Neuronal stem cell (in vitro differentiated cells): ENCODE results near the gene RMDN2.

Source experiments
- DNase-seq: peaks from one replicate; pipeline ENCODE4 v3.0.0-alpha.2; 2013; ENCODE audit warnings: low spot score
- H2AFZ ChIP-seq: one replicate; pipeline ENCODE4 v1.6.1; 2013; ENCODE audit warnings: mild to moderate bottlenecking, low read length, inconsistent platforms
- H2AK5ac ChIP-seq: 2 replicates; pipeline ENCODE4 v1.6.1; 2013; ENCODE audit warnings: low read depth, mild to moderate bottlenecking, inconsistent platforms, low read length, moderate library complexity, mixed read lengths
- H2BK120ac ChIP-seq: 2 replicates; pipeline ENCODE4 v1.6.1; 2013; ENCODE audit warnings: low read depth, mild to moderate bottlenecking, inconsistent platforms, low read length, moderate library complexity, mixed read lengths
- H2BK12ac ChIP-seq: one replicate; pipeline ENCODE4 v1.6.1; 2013; ENCODE audit warnings: low read length, inconsistent platforms
- H2BK15ac ChIP-seq: 2 replicates; pipeline ENCODE4 v1.6.1; 2013; ENCODE audit warnings: mild to moderate bottlenecking, low read length, inconsistent platforms, mixed read lengths
- H2BK5ac ChIP-seq: one replicate; pipeline ENCODE4 v1.6.1; 2013; ENCODE audit warnings: inconsistent platforms, mild to moderate bottlenecking, low read length, moderate library complexity
- H3K14ac ChIP-seq: one replicate; pipeline ENCODE4 v1.6.1; 2013; ENCODE audit warnings: low read length, inconsistent platforms
- H3K18ac ChIP-seq: 2 replicates; pipeline ENCODE4 v1.6.1; 2013; ENCODE audit warnings: low read length, inconsistent platforms
- H3K23ac ChIP-seq: 2 replicates; pipeline ENCODE4 v1.6.1; 2013; ENCODE audit warnings: low read depth, mild to moderate bottlenecking, mixed read lengths, low read length, inconsistent platforms; ENCODE audit not compliant: poor library complexity
- H3K27ac ChIP-seq: replicated peaks from 3 replicates; pipeline ENCODE4 v1.5.1; 2013; ENCODE audit warnings: low read length, inconsistent platforms
- H3K27me3 ChIP-seq, 3 experiments: 2 replicates each; pipeline ENCODE4 v1.6.1; 2013; ENCODE audit warnings: low read length in 3 of 3, mild to moderate bottlenecking in 2 of 3, inconsistent platforms in 1 of 3, low read depth in 1 of 3, mixed read lengths in 1 of 3, moderate library complexity in 1 of 3; ENCODE audit not compliant: control insufficient read depth in 3 of 3, insufficient read depth in 3 of 3
- H3K36me3 ChIP-seq, 2 donors: replicated peaks in 1 of 2; 2 replicates each; pipeline ENCODE4 v1.6.1; 2013; ENCODE audit warnings: low read length in 2 of 2; ENCODE audit not compliant: control insufficient read depth in 2 of 2, insufficient read depth in 2 of 2
- H3K4ac ChIP-seq: 2 replicates; pipeline ENCODE4 v1.6.1; 2013; ENCODE audit warnings: inconsistent platforms, mild to moderate bottlenecking, low read length, moderate library complexity
- H3K4me1 ChIP-seq, 2 donors: 1 replicate in 1 of 2; 2 replicates in 1 of 2; pipeline ENCODE4 v1.6.1; 2013; ENCODE audit warnings: low read length in 2 of 2, low read depth in 1 of 2; ENCODE audit not compliant: control insufficient read depth in 2 of 2, insufficient read depth in 1 of 2
- H3K4me2 ChIP-seq: one replicate; pipeline ENCODE4 v1.6.1; 2013; ENCODE audit warnings: mild to moderate bottlenecking, low read length, inconsistent platforms; ENCODE audit not compliant: insufficient read depth, poor library complexity, severe bottlenecking
- H3K4me3 ChIP-seq, 2 donors: 2 replicates each; pipeline ENCODE4 v1.5.1; 2013; ENCODE audit warnings: low read length in 2 of 2, mild to moderate bottlenecking in 2 of 2, inconsistent platforms in 1 of 2, moderate library complexity in 1 of 2
- H3K79me1 ChIP-seq: one replicate; pipeline ENCODE4 v1.6.1; 2013; ENCODE audit warnings: low read depth, mild to moderate bottlenecking, inconsistent platforms, low read length, moderate library complexity
- H3K9ac ChIP-seq: one replicate; pipeline ENCODE4 v1.6.1; 2013; ENCODE audit warnings: mild to moderate bottlenecking, low read depth, low read length, inconsistent platforms; ENCODE audit not compliant: poor library complexity
- H3K9me3 ChIP-seq, 2 donors: replicated peaks in 1 of 2; 2 replicates each; pipeline versions ENCODE3 to v1.6.1; 2013; ENCODE audit warnings: low read length in 2 of 2, mild to moderate bottlenecking in 2 of 2, inconsistent platforms in 1 of 2, low read depth in 1 of 2, mixed read lengths in 1 of 2, moderate library complexity in 1 of 2; ENCODE audit not compliant: control insufficient read depth in 2 of 2, insufficient read depth in 1 of 2
- H4K8ac ChIP-seq: one replicate; pipeline ENCODE4 v1.6.1; 2013; ENCODE audit warnings: low read depth, mild to moderate bottlenecking, inconsistent platforms, low read length, moderate library complexity
- H4K91ac ChIP-seq: one replicate; pipeline ENCODE4 v1.6.1; 2013; ENCODE audit warnings: low read length, low read depth, mild to moderate bottlenecking, inconsistent platforms; ENCODE audit not compliant: poor library complexity
- WGBS, 2 donors: extraction: QIAGEN DNeasy Blood & Tissue Kit; methylation state at CpG; one replicate each; pipeline ENCODE4 v1.1.7; 2013; ENCODE audit warnings: missing lambda C conversion rate in 2 of 2, mixed read lengths in 1 of 2; ENCODE audit not compliant: insufficient read length in 2 of 2, insufficient replicate concordance in 1 of 2; ENCODE audit errors: extremely low coverage in 2 of 2; 5-methylcytosine and 5-hydroxymethylcytosine counted together

RMDN2 gene

GRCh38 chr2:37896319-37896718, 28.8 kb upstream of the RMDN2 start:
- H3K4me3 ChIP-seq: no peak overlapping the region
- no peaks in the 10 kb centered on the region for H3K9me3 ChIP-seq
- no peak overlapping the region for H2AK5ac ChIP-seq
- no peak for DNase-seq
- H3K79me1 ChIP-seq: no peaks in the 10 kb centered on the region
- H2BK12ac ChIP-seq: no peak overlapping the region
- H4K91ac ChIP-seq: no peak overlapping the region
- no peak overlapping the region for H3K23ac ChIP-seq
- H3K27ac ChIP-seq: no peak overlapping the region
- no peak overlapping the region for H3K14ac ChIP-seq
- WGBS, 2 donors: no CpG with 5 or more reads among the region's 3 CpGs
- no peak overlapping the region for H3K4me2 ChIP-seq
- no peak overlapping the region for H2BK120ac ChIP-seq
- no peak overlapping the region for H3K9ac ChIP-seq
- no peak overlapping the region for H2AFZ ChIP-seq
- H3K27me3 ChIP-seq: peaks cover 0 to 11% (median 0%) of the 10 kb centered on the region in 3 experiments
- H3K18ac ChIP-seq: no peak overlapping the region
- H2BK5ac ChIP-seq: no peak overlapping the region
- H2BK15ac ChIP-seq: no peak overlapping the region
- no peaks in the 10 kb centered on the region for H3K4me1 ChIP-seq
- no peak overlapping the region for H3K4ac ChIP-seq
- H3K36me3 ChIP-seq: no peaks in the 10 kb centered on the region
- H4K8ac ChIP-seq: no peak overlapping the region

- no CpG with 5 or more reads among the region's 3 CpGs for WGBS, 2 donors
- Histone ChIP-seq H3K27me3 (peaks cover 0 to 11% (median 0%) of the 10 kb centered on the region in 3 experiments), H3K4ac (no peak overlapping the region), H3K4me3 (no peak overlapping the region), H3K23ac (no peak overlapping the region), H2BK12ac (no peak overlapping the region), H3K9ac (no peak overlapping the region), H4K91ac (no peak overlapping the region), H3K18ac (no peak overlapping the region), H3K79me1 (no peaks in the 10 kb centered on the region), H3K27ac (no peak overlapping the region), H2BK5ac (no peak overlapping the region), H3K14ac (no peak overlapping the region), H2BK15ac (no peak overlapping the region), H2AFZ (no peak overlapping the region), H2BK120ac (no peak overlapping the region), H3K9me3 (peaks cover 0 to 2% of the 10 kb centered on the region in 2 donors), H2AK5ac (no peak overlapping the region), H3K4me1 (no peaks in the 10 kb centered on the region), H3K36me3 (no peaks in the 10 kb centered on the region), H3K4me2 (no peak overlapping the region), H4K8ac (no peak overlapping the region)
- no peak for DNase-seq
These were observed 27.6 kb upstream of the RMDN2 start for GRCh38 chr2:37897511-37897910.

- H3K9ac ChIP-seq: no peak overlapping the region
- H3K4me1 ChIP-seq: no peaks in the 10 kb centered on the region
- H3K79me1 ChIP-seq: no peaks in the 10 kb centered on the region
These were observed 26.6 kb upstream of the RMDN2 start for GRCh38 chr2:37898448-37898847.

GRCh38 chr2:37902991-37903390, 22.1 kb upstream of the RMDN2 start:
- H2BK15ac ChIP-seq: no peak overlapping the region
- no peak overlapping the region for H2AK5ac ChIP-seq
- no peak overlapping the region for H4K91ac ChIP-seq
- no peak overlapping the region for H3K4ac ChIP-seq
- no peaks in the 10 kb centered on the region for H3K79me1 ChIP-seq
- H3K14ac ChIP-seq: no peak overlapping the region
- H3K27ac ChIP-seq: no peak overlapping the region
- H3K27me3 ChIP-seq: no peaks in the 10 kb centered on the region
- H2BK120ac ChIP-seq: no peak overlapping the region
- no peak overlapping the region for H3K4me2 ChIP-seq
- H4K8ac ChIP-seq: no peak overlapping the region
- no peak overlapping the region for H2BK5ac ChIP-seq
- no peak overlapping the region for H2BK12ac ChIP-seq
- no peak overlapping the region for H2AFZ ChIP-seq
- H3K9ac ChIP-seq: no peak overlapping the region
- no peak overlapping the region for H3K18ac ChIP-seq
- H3K4me1 ChIP-seq: no peaks in the 10 kb centered on the region
- peaks cover 0 to 2% of the 10 kb centered on the region in 2 donors for H3K9me3 ChIP-seq
- H3K23ac ChIP-seq: no peak overlapping the region
- H3K36me3 ChIP-seq: no peaks in the 10 kb centered on the region
- DNase-seq: no peak
- no peak overlapping the region for H3K4me3 ChIP-seq

More at GRCh38 chr2:37898448-37898847, 26.6 kb upstream of the RMDN2 start:
- Histone ChIP-seq H2AFZ (no peak overlapping the region), H3K36me3 (no peaks in the 10 kb centered on the region), H3K27ac (no peak overlapping the region), H2BK5ac (no peak overlapping the region), H2AK5ac (no peak overlapping the region), H4K8ac (no peak overlapping the region), H3K4me3 (no peak overlapping the region), H4K91ac (no peak overlapping the region), H3K4me2 (no peak overlapping the region), H2BK120ac (no peak overlapping the region), H2BK15ac (no peak overlapping the region), H2BK12ac (no peak overlapping the region), H3K23ac (no peak overlapping the region), H3K14ac (no peak overlapping the region), H3K27me3 (peaks cover 0 to 7% (median 0%) of the 10 kb centered on the region in 3 experiments), H3K4ac (no peak overlapping the region), H3K9me3 (peaks cover 0 to 2% of the 10 kb centered on the region in 2 donors), H3K18ac (no peak overlapping the region)
- no peak for DNase-seq
